HG02981 (cell line): ENCODE data around the gene NPPA.

Experiments used
- ATAC-seq: cut with Tn5 transposase; IDR thresholded peaks from one replicate; pipeline ENCODE4 v1.9.1; 2021; ENCODE audit warnings: mild to moderate bottlenecking, moderate library complexity; ENCODE audit not compliant: unreplicated experiment

Gene NPPA

GRCh38 chr1:11845641-11846335, 1.8 kb downstream of the NPPA start:
- ATAC-seq: no peak

- no peak for ATAC-seq
These were observed 5.2 kb downstream of the NPPA start for GRCh38 chr1:11842154-11843041.

GRCh38 chr1:11841245-11842153, 6.1 kb downstream of the NPPA start:
- ATAC-seq: no peak

GRCh38 chr1:11839727-11840705, 7.6 kb downstream of the NPPA start:
- no peak for ATAC-seq

GRCh38 chr1:11838349-11839272, 9.0 kb downstream of the NPPA start:
- ATAC-seq: no peak

GRCh38 chr1:11837767-11838348, 9.7 kb downstream of the NPPA start:
- no peak for ATAC-seq

- ATAC-seq: no peak
These were observed 10.4 kb downstream of the NPPA start for GRCh38 chr1:11836955-11837766.

GRCh38 chr1:11835441-11836225, 11.9 kb downstream of the NPPA start:
- no peak for ATAC-seq

- no peak for ATAC-seq
These were observed 13.7 kb downstream of the NPPA start for GRCh38 chr1:11833900-11834299.

GRCh38 chr1:11833497-11833896, 14.1 kb downstream of the NPPA start:
- ATAC-seq: no peak

- no peak for ATAC-seq
These were observed 15.4 kb downstream of the NPPA start for GRCh38 chr1:11831945-11832725.

- ATAC-seq: no peak
These were observed 19.1 kb downstream of the NPPA start for GRCh38 chr1:11828511-11828910.

- no peak for ATAC-seq
These were observed 20.6 kb downstream of the NPPA start for GRCh38 chr1:11826946-11827345.

- no peak for ATAC-seq
These were observed 22.5 kb downstream of the NPPA start for GRCh38 chr1:11825131-11825530.

GRCh38 chr1:11823366-11824137, 24.0 kb downstream of the NPPA start:
- ATAC-seq: no peak
